WERI-Rb-1 (cell line): ENCODE results near the gene RPS19.

Experiments
- DNase-seq: peaks from one replicate; pipeline ENCODE4 v3.0.0-alpha.2; 2020
- H3K27ac ChIP-seq: fragments of 250-450 bp; sonication (Bioruptor Pico); 2 replicates; pipeline ENCODE4 v1.5.1; 2020; ENCODE audit warnings: mild to moderate bottlenecking, moderate library complexity
- H3K27me3 ChIP-seq: fragments of 250-450 bp; sonication (Bioruptor Pico); 2 replicates; pipeline ENCODE4 v1.5.1; 2021; ENCODE audit warnings: mild to moderate bottlenecking, low read depth, moderate library complexity; ENCODE audit not compliant: insufficient read depth, severe bottlenecking
- H3K36me3 ChIP-seq: fragments of 250-450 bp; sonication (Bioruptor Pico); 2 replicates; pipeline ENCODE4 v1.5.1; 2020; ENCODE audit warnings: mild to moderate bottlenecking, moderate library complexity
- H3K4me3 ChIP-seq: 2 replicates; pipeline ENCODE4 v1.5.1; 2011; ENCODE audit warnings: low read depth, mild to moderate bottlenecking, control low read depth, low read length
- H3K9me3 ChIP-seq: fragments of 250-450 bp; sonication (Bioruptor Pico); 2 replicates; pipeline ENCODE4 v1.5.1; 2021; ENCODE audit warnings: mild to moderate bottlenecking, moderate library complexity; ENCODE audit not compliant: severe bottlenecking
- TF ChIP-seq, protein P1 (sequence below): IDR thresholded peaks from 2 replicates; pipeline ENCODE4 v1.5.1; 2011; ENCODE audit warnings: low read depth, mild to moderate bottlenecking, control low read depth, inconsistent platforms, low read length

Gene RPS19

DNA sequence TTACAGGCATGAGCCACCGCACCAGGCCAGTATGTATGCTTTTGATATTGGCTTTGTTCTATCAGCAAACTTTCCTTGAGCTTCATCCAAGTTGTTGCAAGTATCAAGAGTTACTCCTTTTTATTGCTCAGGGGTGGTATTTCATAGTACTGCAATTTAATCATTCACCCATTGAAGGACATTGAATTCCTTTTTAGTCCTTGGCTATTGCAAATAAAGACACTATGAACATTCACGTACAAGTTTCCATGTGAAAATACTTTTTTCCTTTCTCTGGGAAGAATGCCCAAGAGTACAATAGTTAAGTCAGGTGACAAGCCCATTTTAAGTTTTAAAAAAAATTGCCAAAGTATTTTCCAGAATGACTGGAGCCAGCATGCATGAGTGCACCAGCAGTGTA, 43.3 kb upstream of the RPS19 start:
- Histone ChIP-seq H3K27me3 (no peaks in the 10 kb centered on the region), H3K9me3 (no peaks in the 10 kb centered on the region), H3K27ac (no peak overlapping the region), H3K36me3 (no peaks in the 10 kb centered on the region), H3K4me3 (no peak overlapping the region)
- TF ChIP-seq, protein P1, sequence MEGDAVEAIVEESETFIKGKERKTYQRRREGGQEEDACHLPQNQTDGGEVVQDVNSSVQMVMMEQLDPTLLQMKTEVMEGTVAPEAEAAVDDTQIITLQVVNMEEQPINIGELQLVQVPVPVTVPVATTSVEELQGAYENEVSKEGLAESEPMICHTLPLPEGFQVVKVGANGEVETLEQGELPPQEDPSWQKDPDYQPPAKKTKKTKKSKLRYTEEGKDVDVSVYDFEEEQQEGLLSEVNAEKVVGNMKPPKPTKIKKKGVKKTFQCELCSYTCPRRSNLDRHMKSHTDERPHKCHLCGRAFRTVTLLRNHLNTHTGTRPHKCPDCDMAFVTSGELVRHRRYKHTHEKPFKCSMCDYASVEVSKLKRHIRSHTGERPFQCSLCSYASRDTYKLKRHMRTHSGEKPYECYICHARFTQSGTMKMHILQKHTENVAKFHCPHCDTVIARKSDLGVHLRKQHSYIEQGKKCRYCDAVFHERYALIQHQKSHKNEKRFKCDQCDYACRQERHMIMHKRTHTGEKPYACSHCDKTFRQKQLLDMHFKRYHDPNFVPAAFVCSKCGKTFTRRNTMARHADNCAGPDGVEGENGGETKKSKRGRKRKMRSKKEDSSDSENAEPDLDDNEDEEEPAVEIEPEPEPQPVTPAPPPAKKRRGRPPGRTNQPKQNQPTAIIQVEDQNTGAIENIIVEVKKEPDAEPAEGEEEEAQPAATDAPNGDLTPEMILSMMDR, result no peak
- DNase-seq, result no peak

DNA sequence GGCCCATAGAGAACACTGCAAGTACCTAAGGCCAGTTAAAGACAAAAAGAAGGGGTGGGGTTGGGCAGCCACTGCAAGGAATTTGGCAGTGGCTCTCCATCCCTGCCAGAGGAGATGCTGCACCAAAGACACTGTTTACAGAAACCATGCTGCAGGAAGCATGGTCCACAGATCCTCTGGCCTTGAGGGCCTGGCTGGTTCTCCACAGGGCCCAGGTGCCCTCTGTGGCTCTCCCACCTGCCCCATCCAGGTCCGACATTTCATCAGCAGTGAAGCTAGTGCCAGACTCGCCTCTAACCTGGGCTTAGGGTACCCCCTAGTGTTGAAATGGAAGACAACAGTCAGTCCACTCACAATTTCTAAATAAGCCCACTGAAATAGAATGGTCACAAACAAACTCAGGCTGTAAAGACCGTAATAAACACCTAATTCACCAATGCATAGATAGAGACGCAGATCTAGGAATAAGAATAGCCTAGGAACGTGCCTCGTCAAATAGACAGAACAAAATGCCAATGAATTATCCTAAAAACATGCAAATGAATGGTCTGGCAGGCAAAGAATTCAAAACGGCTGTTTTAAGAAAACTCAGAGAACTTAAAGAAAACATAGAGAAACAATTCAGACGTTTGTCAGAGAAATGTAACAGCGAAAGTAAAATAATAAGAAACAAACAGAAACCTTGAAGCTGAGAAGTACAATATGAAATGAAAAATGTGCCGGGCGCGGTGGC, 38.9 kb upstream of the RPS19 start:
- TF ChIP-seq, protein P1, result peak; percentile 68
- H3K4me3 ChIP-seq, result no peak overlapping the region
- no peaks in the 10 kb centered on the region for H3K9me3 ChIP-seq
- H3K27me3 ChIP-seq, result no peaks in the 10 kb centered on the region
- H3K27ac ChIP-seq, result no peak overlapping the region
- DNase-seq, result peak; percentile 69
- H3K36me3 ChIP-seq, result no peaks in the 10 kb centered on the region

DNA sequence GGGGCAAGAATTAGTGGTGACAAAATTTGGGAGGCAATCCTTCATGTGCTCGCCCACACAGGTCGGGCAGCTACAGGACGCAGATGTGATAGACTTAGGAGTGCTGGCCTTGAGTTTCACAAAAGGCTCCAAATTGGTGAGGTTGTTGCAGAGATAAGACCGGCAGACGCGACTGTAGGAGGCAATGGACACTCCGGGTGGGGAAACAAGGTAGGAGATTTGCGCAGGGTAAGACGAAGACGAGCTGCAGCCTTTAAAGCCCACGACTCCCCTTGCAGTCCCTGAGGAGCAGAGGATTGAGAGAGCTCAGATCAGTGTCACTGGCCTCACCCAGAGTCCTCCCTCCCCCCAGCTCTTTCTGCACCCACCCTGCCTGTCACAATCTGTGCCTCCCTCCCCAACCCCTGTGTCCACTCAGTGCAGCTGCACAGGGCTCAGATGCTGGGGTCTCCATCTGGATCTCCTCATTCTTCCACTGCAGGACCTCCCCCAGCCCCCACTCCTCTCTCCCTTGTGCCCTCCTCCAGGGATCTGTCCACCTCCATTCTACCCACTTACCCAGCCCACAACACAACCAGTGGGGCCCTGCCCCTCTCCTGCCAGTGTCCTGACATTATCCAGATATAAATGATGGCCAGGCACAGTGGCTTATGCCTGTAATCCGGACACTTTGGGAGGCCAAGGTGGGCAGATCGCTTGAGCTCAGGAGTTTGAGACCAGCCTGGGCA, 21.9 kb upstream of the RPS19 start:
- no peak overlapping the region for H3K27ac ChIP-seq
- H3K27me3 ChIP-seq, result no peaks in the 10 kb centered on the region
- TF ChIP-seq, protein P1, result no peak
- H3K36me3 ChIP-seq, result no peaks in the 10 kb centered on the region
- DNase-seq, result peak; percentile 60
- 0 out of 2 replicates have a peak overlapping the region, but pooled peaks have one; percentile 8 for H3K4me3 ChIP-seq
- H3K9me3 ChIP-seq, result no peaks in the 10 kb centered on the region

DNA sequence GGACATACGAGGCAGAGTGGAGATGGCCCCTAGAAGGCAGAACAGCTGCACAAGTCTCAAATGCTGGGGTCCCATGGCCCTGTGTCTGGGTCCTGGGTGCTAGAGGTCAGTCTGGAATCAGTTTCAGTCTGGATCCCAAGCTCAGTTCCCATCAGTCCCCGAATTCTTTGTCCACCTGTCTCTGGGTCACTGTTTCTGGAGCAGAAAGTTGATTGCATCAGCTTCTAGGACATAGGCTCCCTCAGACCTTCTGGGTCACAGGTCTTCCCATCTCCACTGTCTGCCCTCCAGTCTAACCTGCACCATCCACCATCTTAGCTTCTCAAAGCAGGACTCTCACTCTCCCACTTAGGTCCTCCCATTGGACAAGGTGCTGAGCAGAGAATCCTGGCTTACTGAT, 20.8 kb upstream of the RPS19 start:
- Histone ChIP-seq H3K27ac (no peak overlapping the region), H3K36me3 (no peaks in the 10 kb centered on the region), H3K4me3 (no peak overlapping the region), H3K27me3 (no peaks in the 10 kb centered on the region), H3K9me3 (no peaks in the 10 kb centered on the region)
- TF ChIP-seq, protein P1, result no peak
- no peak for DNase-seq

DNA sequence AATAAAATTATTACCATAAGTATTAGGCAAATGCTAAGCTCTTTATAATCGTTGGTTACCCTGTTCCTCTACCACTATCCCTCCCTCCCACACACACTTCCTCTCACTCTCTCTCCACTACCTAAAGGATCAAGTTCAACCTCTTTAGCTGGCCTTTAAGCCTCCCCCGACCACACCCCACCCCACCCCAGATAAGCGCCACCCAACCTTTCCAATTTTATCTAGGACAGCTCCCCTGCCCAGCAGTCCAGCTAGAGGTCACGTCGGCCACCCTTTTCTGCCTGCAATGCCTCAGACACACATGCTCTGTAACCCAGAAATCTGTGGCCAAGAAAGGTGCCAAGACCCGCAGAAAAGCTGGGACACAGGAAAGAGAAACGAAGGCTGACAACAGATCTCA, 16.7 kb upstream of the RPS19 start:
- H3K27me3 ChIP-seq, result no peaks in the 10 kb centered on the region
- H3K36me3 ChIP-seq, result no peaks in the 10 kb centered on the region
- H3K9me3 ChIP-seq, result no peaks in the 10 kb centered on the region
- no peak overlapping the region for H3K4me3 ChIP-seq
- no peak overlapping the region for H3K27ac ChIP-seq
- TF ChIP-seq, protein P1, result no peak
- DNase-seq, result no peak

DNA sequence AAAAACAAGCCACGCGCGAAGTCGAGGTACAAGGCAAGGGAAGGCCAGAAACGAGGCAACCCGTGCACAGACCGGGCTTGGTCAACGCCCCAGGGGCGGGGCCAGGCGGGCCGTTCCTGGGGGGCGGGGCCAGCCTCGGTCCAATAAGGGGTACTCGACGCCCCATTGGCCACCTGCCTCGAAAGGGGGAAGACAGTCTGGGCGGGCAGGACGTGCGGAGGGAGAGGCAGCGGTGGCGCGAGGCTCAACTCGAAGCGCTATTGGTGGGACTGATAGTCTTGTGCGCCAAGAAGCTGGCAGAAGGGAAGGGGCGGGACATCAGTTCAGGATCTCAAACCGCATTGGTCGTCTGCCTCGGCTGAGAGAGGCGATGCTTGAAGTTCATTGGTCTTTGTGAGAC, 15.5 kb upstream of the RPS19 start, which contains the start of gene LYPD4:
LYPD4 (minus strand) TSS at position 83 of the 400 bp plus-strand sequence. CDS start 5,398 bp downstream, outside the sequence.
- H3K36me3 ChIP-seq, result no peaks in the 10 kb centered on the region
- H3K27ac ChIP-seq, result no peak within 1 kb of the TSS
- no peak within 1 kb of the TSS for H3K4me3 ChIP-seq
- no peaks in the 10 kb centered on the region for H3K27me3 ChIP-seq
- no peaks in the 10 kb centered on the region for H3K9me3 ChIP-seq
- DNase-seq, result no peak
- TF ChIP-seq, protein P1, result no peak
